22Rv1 (cell line): ENCODE measurements around the gene PIP5KL1.

Source experiments
- CTCF ChIP-seq: fragments of 450-650 bp; IDR thresholded peaks from 2 replicates; pipeline ENCODE4 v1.5.1; 2017; ENCODE audit warnings: mild to moderate bottlenecking
- ZFX ChIP-seq: fragments of 450-650 bp; IDR thresholded peaks from 2 replicates; pipeline ENCODE4 v1.6.1; 2017; ENCODE audit warnings: antibody characterized with exemption, borderline replicate concordance

- TF ChIP-seq CTCF (peak; percentile 30), ZFX (no peak)
Observed at GRCh38 chr9:127930231-127931091, at the start of gene PIP5KL1.
